ENCODE data around the gene SH3BP2.

SH3BP2 gene

DNA sequence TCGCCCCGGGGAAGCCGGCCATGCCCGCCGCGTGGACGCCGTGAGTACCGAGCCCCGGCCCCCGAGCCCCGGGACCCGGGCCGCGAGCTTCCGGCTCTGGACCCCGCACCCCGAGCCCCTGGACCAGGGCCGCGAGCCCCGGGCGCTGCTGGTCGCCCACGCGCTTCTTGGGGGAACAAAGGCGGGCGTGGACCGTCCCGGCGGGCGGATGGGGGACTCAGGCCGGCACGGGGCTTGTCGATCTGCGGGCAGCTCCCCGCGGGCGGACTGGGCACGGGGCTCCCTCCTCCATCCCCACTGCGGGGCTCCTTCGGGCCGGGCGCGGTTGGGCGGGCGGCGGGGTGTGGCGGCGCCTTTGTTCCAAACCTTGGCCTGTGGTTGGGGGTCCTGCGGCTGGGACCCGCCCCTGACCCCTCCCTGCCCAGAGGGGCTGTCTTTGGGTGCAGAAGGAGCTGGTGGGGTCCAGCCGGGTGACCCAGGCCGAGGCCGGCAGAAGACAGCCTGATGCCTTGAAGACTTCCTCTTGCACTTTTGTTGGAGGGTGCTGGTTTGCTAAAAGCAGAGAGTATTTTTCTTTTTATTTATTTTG, 25.6 kb downstream of the SH3BP2 start:
- peak overlapping the region; percentile 89 for H3K9ac ChIP-seq
- H3K27ac ChIP-seq: peak overlapping the region; percentile 93

DNA sequence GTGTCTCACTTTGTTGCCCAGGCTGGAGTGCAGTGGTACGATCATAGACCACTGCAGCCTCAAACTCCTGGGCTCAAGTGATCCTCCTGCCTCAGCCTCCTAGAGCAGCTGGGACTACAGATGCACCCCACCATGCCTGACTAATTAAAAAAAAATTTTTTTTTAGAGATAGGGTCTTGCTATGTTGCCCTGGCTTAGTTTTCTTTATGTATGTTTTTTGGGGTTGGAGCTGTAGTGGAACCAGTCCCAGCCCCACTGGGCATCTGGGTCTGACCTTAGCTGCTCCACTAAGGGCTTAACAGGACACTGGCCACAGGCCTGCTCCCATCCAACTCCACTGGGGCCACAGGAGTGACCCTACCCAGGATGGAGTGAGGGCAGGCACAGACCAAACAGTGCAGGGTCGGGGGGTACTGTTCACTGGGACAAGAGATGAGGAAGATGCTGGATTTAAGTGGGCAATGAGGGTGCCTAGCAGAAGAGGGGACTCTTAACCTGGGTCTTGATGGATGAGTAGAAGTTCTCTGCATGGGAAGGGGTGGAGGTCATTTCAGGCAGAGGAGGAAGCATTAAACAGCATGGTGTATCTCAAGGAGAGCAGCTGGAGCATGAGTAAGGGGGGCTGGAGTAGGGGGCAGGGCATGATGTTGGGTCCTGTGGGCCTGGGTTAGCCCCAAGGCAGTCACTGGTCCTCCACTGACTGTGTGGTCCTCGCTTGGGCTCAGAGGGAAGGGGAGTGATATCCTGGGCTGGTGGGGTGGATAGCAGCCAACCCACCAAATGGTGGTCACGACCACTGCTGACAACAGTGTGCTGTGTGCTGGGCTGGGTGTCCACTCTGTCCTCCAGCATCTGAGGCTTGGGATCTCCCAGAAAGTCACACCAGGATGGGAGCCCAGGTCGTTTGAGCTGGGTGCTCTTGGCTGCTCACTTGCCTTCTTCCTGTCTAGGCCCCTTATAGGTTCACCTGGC, 26.6 kb downstream of the SH3BP2 start:
- H3K9me3 ChIP-seq: no peaks in the 10 kb centered on the region
- peak overlapping the region; percentile 78 for H3K4me3 ChIP-seq
- H3K4me1 ChIP-seq: peaks cover 73% of the 10 kb centered on the region
- peak overlapping the region; percentile 88 for H3K4me2 ChIP-seq
- peaks cover 88% of the 10 kb centered on the region for H4K20me1 ChIP-seq
- no peak for TF ChIP-seq Cebpa-rat (IDR thresholded peaks at IDR 0.05)
- peaks cover 16% of the 10 kb centered on the region for H3K27me3 ChIP-seq
- H3K36me3 ChIP-seq: peaks cover 50% of the 10 kb centered on the region
- peak overlapping the region; percentile 89; the same call in 1 of the 2 replicates for H3K9ac ChIP-seq
- no peak overlapping the region for H3K27ac ChIP-seq

More for the DNA sequence above, 25.6 kb downstream of the SH3BP2 start:
- Histone ChIP-seq H3K27me3 (peaks cover 16% of the 10 kb centered on the region), H3K4me2 (peak overlapping the region; percentile 88), H3K36me3 (peaks cover 39% of the 10 kb centered on the region), H3K9me3 (no peaks in the 10 kb centered on the region), H3K4me3 (peak overlapping the region; percentile 78), H3K4me1 (peaks cover 77% of the 10 kb centered on the region), H4K20me1 (peaks cover 88% of the 10 kb centered on the region)
- no peak for TF ChIP-seq Cebpa-rat (IDR thresholded peaks at IDR 0.05)

DNA sequence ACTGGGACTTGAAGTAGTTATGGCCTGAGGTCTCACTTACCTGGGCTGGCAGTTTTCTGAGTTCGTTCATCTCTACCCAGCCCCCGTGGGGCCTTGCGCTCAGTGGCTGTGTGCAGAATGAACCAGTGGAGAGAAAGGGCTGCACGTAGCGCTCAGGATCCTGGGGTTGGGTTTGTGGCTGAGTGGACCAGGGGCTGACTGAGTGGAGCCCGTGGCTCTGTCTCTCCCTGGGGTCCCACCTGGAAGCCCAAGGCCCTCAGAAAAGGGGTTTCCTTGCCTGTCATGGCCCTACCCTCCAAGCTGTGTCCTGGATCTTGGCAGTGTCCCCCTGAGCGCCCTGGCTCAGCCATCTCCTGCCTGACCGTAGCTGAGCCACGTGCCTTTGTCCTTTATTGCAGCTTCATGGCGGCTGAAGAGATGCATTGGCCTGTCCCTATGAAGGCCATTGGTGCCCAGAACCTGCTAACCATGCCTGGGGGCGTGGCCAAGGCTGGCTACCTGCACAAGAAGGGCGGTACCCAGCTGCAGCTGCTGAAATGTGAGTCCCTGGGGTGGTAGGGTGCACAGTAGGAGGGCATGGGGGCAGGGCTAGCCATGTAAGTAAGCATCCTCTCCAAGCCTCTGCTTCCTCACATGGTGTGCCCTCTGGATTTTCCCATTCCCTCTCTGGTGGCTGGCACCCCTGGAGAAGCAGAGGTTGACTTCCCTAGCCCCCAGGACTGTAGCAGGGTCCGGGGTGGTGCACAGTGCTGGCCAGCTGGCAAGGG, 27.5 kb downstream of the SH3BP2 start:
- TF ChIP-seq Cebpa-rat (IDR thresholded peaks at IDR 0.05): no peak
- Histone ChIP-seq H3K4me1 (peaks cover 71% of the 10 kb centered on the region), H3K27me3 (peaks cover 16% of the 10 kb centered on the region), H3K9me3 (no peaks in the 10 kb centered on the region), H3K4me3 (no peak overlapping the region), H3K4me2 (peak overlapping the region; percentile 88), H3K9ac (no peak overlapping the region), H3K36me3 (peaks cover 56% of the 10 kb centered on the region), H3K27ac (peak overlapping the region; percentile 1; the same call in 1 of the 2 replicates), H4K20me1 (peaks cover 86% of the 10 kb centered on the region)

DNA sequence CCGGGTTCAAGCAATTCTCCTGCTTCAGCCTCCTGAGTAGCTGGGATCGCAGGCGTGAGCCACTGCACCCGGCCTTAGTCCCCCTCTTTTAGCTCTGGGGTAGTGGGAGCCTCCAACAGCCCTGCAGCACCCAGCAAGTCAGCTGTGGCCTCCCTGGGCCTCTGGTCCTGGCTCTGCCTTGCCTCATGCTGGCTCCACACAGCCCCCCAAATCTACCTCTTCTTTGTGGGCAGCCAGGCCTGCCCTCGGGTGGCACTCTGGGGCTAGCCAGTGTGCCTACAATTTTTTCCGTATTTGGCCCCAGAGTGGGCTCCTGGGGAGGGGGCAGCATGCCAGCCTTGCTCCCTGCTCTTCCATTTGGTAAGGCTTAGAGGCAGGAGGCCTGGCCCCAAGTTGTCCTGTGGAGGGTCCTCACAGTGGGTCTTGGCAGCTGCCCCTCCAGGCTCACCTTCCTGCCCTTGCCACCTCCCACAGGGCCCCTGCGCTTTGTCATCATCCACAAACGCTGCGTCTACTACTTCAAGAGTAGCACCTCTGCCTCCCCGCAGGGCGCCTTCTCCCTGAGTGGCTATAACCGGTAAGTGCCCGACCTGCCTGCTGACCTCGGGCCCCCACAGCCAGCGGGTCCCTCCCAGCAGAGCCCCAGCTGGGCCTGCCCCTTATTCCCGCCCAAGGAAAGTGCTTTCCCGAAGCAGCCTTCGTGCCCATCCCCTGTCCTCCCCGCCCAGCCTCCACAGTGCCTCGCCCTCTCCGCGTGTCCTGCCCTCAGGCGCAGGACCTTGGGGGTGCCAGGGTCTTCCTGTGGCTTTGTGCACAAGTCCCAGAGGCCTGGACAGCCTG, 29.8 kb downstream of the SH3BP2 start:
- Histone ChIP-seq H3K27me3 (peaks cover 8% of the 10 kb centered on the region; the same call in 1 of the 2 replicates), H3K4me2 (no peak overlapping the region), H4K20me1 (peaks cover 78% of the 10 kb centered on the region), H3K27ac (no peak overlapping the region), H3K36me3 (peaks cover 76% of the 10 kb centered on the region), H3K9me3 (no peaks in the 10 kb centered on the region), H3K9ac (no peak overlapping the region), H3K4me1 (peaks cover 54% of the 10 kb centered on the region), H3K4me3 (no peak overlapping the region)
- no peak for TF ChIP-seq Cebpa-rat (IDR thresholded peaks at IDR 0.05)

DNA sequence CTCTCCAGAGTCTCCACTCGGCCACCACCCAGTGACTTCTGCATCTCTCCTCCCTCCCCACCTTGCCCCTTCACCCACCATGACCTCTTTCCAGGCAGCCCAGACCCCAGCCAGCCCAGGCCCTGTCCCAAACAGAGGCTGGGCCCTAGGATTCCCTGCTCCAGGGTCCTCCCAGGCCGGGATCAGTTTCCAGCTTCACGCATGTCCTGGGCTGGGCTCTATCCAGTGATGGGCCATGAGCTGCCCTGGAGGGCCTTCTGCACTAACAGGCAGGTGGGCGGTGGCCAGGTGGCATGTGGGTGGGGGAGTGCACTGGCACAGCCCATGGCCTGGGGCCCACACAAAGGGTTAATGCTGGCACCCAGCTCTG, 30.4 kb downstream of the SH3BP2 start:
- Histone ChIP-seq H3K27me3 (peaks cover 4% of the 10 kb centered on the region; the same call in 1 of the 2 replicates), H3K4me1 (peaks cover 48% of the 10 kb centered on the region), H3K36me3 (peaks cover 82% of the 10 kb centered on the region), H3K4me2 (no peak overlapping the region), H3K4me3 (no peak overlapping the region), H3K9ac (no peak overlapping the region), H3K27ac (no peak overlapping the region), H4K20me1 (peaks cover 82% of the 10 kb centered on the region), H3K9me3 (no peaks in the 10 kb centered on the region)
- TF ChIP-seq Cebpa-rat (IDR thresholded peaks at IDR 0.05): no peak

DNA sequence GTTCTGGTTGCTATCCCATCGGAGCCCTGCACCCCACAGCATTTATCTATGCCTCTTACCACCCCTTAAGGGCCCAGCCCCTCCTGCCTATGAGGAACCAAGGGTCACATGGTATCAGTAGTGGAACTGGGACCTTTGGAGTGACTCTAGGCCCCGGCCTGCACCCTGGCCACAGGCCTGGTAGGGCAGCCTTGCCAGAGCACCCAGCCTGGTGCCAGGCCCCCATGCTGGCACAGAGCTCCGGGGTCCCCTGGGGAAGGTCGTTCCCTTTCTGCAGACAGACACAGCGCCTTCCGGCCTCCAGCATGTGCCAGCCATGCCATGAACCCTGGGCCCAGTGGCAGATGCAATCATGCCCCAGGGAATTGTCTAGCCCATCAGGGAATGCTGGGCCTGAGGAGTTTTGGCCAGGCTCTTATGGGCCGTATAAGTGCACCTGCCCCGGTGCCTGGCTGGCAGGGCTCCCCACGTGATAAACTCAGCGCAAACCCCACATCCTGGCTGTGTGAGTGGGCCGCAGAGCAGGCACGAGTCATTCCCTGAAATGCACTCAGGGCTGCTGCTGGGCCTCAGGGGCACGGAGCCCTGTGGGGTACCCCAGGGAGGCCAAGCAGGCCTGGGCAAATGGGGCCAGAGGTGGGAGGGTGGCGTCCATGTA, 30.9 kb downstream of the SH3BP2 start:
- no peak overlapping the region for H3K27ac ChIP-seq
- H3K9ac ChIP-seq: no peak overlapping the region
- no peak overlapping the region for H3K4me3 ChIP-seq
- no peak for TF ChIP-seq Cebpa-rat (IDR thresholded peaks at IDR 0.05)
- H3K4me2 ChIP-seq: no peak overlapping the region
- H4K20me1 ChIP-seq: peaks cover 87% of the 10 kb centered on the region
- peaks cover 44% of the 10 kb centered on the region for H3K4me1 ChIP-seq
- no peaks in the 10 kb centered on the region for H3K9me3 ChIP-seq
- H3K27me3 ChIP-seq: no peaks in the 10 kb centered on the region
- H3K36me3 ChIP-seq: peaks cover 87% of the 10 kb centered on the region

DNA sequence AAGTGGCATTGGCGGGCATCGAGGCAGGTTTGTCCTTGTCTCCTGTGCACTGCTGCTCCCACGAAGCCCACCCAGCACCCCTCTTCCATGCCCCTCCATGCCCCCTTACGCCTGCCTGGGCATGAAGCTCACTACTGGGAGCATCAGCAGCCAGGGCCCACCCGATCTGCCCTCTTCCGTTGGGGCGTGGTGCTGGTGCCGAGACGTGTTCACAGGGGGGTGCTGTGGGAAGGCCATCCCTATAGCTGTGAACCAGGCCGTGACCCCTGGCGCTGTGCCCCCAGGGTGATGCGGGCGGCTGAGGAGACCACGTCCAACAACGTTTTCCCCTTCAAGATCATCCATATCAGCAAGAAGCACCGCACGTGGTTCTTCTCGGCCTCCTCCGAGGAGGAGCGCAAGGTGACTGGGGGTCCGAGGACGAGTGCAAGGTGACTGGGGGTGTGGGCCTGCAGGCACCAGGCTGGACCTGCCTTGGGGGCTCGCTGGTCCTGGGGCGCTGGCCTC, 31.5 kb downstream of the SH3BP2 start:
- Histone ChIP-seq H3K9me3 (no peaks in the 10 kb centered on the region), H3K4me2 (no peak overlapping the region), H3K4me3 (no peak overlapping the region), H3K36me3 (peaks cover 90% of the 10 kb centered on the region), H4K20me1 (peaks cover 85% of the 10 kb centered on the region), H3K27me3 (no peaks in the 10 kb centered on the region), H3K9ac (no peak overlapping the region), H3K27ac (no peak overlapping the region), H3K4me1 (peaks cover 39% of the 10 kb centered on the region)
- no peak for TF ChIP-seq Cebpa-rat (IDR thresholded peaks at IDR 0.05)

DNA sequence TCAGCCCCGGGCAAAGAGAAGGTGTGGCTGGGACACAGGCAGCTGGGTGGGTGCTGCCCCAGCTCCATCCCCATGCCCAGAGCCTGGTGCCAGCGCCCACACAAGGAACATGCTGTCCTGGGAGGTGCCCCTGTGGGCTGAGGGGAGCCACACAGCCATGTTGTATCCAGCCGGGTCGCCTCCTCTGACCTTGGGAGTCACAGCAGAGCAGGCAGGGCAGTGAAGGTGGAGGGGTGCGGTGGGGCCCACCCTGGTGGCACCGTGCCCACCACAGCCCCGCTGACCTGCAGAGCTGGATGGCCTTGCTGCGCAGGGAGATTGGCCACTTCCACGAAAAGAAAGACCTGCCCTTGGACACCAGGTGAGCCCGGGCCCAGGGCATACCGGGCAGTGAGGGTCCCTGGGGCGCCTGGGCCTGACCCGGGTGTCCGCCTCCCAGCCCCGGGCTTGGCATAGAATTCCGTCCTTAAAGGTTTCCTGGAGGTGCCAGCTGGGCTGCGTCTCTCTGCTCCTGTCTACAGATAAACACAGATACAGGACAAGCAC, 32.0 kb downstream of the SH3BP2 start:
- peaks cover 94% of the 10 kb centered on the region for H3K36me3 ChIP-seq
- peaks cover 39% of the 10 kb centered on the region for H3K4me1 ChIP-seq
- peaks cover 85% of the 10 kb centered on the region for H4K20me1 ChIP-seq
- no peak overlapping the region for H3K9ac ChIP-seq
- H3K27me3 ChIP-seq: no peaks in the 10 kb centered on the region
- no peak overlapping the region for H3K4me2 ChIP-seq
- H3K27ac ChIP-seq: no peak overlapping the region
- H3K4me3 ChIP-seq: no peak overlapping the region
- TF ChIP-seq Cebpa-rat (IDR thresholded peaks at IDR 0.05): no peak
- no peaks in the 10 kb centered on the region for H3K9me3 ChIP-seq

Data from BLaER1 (cell line).